ENCODE data around the gene NELL1.

DNA sequence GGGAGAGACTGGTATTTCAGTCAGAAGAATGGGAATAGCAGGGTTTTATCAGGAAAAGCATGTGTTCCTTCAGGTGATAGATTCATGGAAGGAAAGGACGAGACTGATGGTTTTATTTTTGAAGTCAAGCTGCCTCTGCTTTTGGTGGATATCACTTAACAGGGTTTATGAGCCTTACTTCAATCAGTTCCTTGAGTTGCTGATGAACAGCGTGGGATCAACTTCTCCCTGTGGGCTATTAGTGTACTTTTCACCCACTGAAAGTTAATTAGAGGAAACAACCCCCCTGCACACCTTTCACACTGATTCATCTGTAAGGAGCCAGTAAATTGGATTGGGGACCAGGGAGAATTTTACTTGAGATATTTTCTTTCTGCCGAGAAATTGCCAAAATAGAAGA is 479.0 kb downstream of the NELL1 start:
- TF ChIP-seq, protein P1, sequence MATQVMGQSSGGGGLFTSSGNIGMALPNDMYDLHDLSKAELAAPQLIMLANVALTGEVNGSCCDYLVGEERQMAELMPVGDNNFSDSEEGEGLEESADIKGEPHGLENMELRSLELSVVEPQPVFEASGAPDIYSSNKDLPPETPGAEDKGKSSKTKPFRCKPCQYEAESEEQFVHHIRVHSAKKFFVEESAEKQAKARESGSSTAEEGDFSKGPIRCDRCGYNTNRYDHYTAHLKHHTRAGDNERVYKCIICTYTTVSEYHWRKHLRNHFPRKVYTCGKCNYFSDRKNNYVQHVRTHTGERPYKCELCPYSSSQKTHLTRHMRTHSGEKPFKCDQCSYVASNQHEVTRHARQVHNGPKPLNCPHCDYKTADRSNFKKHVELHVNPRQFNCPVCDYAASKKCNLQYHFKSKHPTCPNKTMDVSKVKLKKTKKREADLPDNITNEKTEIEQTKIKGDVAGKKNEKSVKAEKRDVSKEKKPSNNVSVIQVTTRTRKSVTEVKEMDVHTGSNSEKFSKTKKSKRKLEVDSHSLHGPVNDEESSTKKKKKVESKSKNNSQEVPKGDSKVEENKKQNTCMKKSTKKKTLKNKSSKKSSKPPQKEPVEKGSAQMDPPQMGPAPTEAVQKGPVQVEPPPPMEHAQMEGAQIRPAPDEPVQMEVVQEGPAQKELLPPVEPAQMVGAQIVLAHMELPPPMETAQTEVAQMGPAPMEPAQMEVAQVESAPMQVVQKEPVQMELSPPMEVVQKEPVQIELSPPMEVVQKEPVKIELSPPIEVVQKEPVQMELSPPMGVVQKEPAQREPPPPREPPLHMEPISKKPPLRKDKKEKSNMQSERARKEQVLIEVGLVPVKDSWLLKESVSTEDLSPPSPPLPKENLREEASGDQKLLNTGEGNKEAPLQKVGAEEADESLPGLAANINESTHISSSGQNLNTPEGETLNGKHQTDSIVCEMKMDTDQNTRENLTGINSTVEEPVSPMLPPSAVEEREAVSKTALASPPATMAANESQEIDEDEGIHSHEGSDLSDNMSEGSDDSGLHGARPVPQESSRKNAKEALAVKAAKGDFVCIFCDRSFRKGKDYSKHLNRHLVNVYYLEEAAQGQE (IDR thresholded peaks at IDR 0.05; ENCODE audit: insufficient read depth in 1 of 2, low read depth in 2 of 2, low read length in 2 of 2): no peak
- TF ChIP-seq POLR2AphosphoS5 (IDR thresholded peaks at IDR 0.05; ENCODE audit: low read depth, low read length) (no peak), SIN3A (IDR thresholded peaks at IDR 0.05; ENCODE audit: borderline replicate concordance, insufficient read depth, low read length) (no peak), TAF1 (IDR thresholded peaks at IDR 0.05; ENCODE audit: borderline replicate concordance, insufficient read depth, low read length) (no peak), FOXP2 (optimal IDR thresholded peaks at IDR 0.05; ENCODE audit: borderline replicate concordance, extremely low read depth, extremely low read length, insufficient read depth) (no peak)
